K562 (cell line): ENCODE measurements around the gene ZNF593OS. TPM values are rescaled to one million over a fixed set of nuclear protein-coding genes. Genes with fewer than 3 reads are reported as not detected.
A peak's percentile ranks its signal among the peaks of the same experiment; 100 is the strongest.

Experiments
- ATAC-seq: fragments of 200-7000 bp; cut with Tn5 transposase; 3 replicates; pipeline ENCODE4 v1.9.1; 2020; ENCODE audit warnings: moderate library complexity
- BruUV-seq: library from RNA; stranded (reverse); fragments of 400-500 nt; replicated peaks from 2 replicates; lab custom pipeline; 2021; lab: Mats Ljungman, UMichigan
- CTCF ChIA-PET: fragments of 300-600 bp; formaldehyde crosslinking; extraction: SDS; loops from one replicate; lab custom pipeline; 2021; ENCODE audit warnings: low intra/inter-chr PET ratio; lab: Yijun Ruan, JAX
- POLR2A ChIA-PET: fragments of 300-600, 350-650 bp; sonication (Branson Sonifier 250); formaldehyde crosslinking; extraction: SDS; loops from one replicate; lab custom pipeline; 2021; ENCODE audit warnings: antibody characterized with exemption, inconsistent platforms; lab: Yijun Ruan, JAX
- DNase-seq, 4 experiments: peaks; one replicate each; pipeline versions ENCODE4 v3.0.0 to v3.0.0-alpha.2; 2011 to 2018; ENCODE audit warnings: low spot score in 3 of 4, mixed read lengths in 3 of 4; ENCODE audit errors: extremely low read depth in 1 of 4
- FAIRE-seq: peaks from 2 replicates; lab custom pipeline; 2011; peaks lifted over from hg19 to GRCh38; lab: Jason Lieb, UNC
- H2AFZ ChIP-seq: 2 replicates; pipeline ENCODE4 v1.6.0; 2011; ENCODE audit warnings: low read depth, low read length, control low read depth, inconsistent platforms
- H3K27ac ChIP-seq: fragments of 200-600 bp; 3 replicates; pipeline ENCODE4 v1.8.0; 2011; ENCODE audit warnings: low read depth, mild to moderate bottlenecking, control low read depth, inconsistent platforms, low read length, moderate library complexity, mixed read lengths; ENCODE audit errors: extremely low read depth
- H3K27me3 ChIP-seq, 2 experiments: fragments of 300-600 bp in 1 of 2; 2 replicates in 1 of 2; 3 replicates in 1 of 2; pipeline versions ENCODE4 v1.6.0 to v1.8.0; 2011; ENCODE audit warnings: inconsistent platforms in 2 of 2, low read length in 2 of 2, mild to moderate bottlenecking in 1 of 2, mixed read lengths in 1 of 2, moderate library complexity in 1 of 2; ENCODE audit not compliant: control insufficient read depth in 2 of 2, insufficient read depth in 2 of 2
- H3K36me3 ChIP-seq: fragments of 300-600 bp; 3 replicates; pipeline ENCODE4 v1.8.0; 2011; ENCODE audit warnings: mild to moderate bottlenecking, low read length, inconsistent platforms; ENCODE audit not compliant: control insufficient read depth, insufficient read depth
- H3K4me1 ChIP-seq, 2 experiments: fragments of 200-600 bp in 1 of 2; replicated peaks in 1 of 2; 2 replicates in 1 of 2; 3 replicates in 1 of 2; pipeline versions ENCODE4 v1.5.1 to v1.8.0; 2011; ENCODE audit warnings: inconsistent platforms in 2 of 2, low read length in 2 of 2, mild to moderate bottlenecking in 1 of 2, mixed read lengths in 1 of 2, moderate library complexity in 1 of 2; ENCODE audit not compliant: control insufficient read depth in 2 of 2, insufficient read depth in 2 of 2
- H3K4me2 ChIP-seq: 2 replicates; pipeline ENCODE4 v1.6.1; 2011; ENCODE audit warnings: low read length, control low read depth, inconsistent platforms, mixed read lengths; ENCODE audit not compliant: insufficient read depth
- H3K4me3 ChIP-seq: fragments of 200-600 bp; sonication (generic), shearing (Covaris generic); 2 replicates; pipeline ENCODE4 v1.5.1; 2016; ENCODE audit warnings: control low read depth, inconsistent platforms
- H3K79me2 ChIP-seq: fragments of 200-600 bp; 3 replicates; pipeline ENCODE4 v1.8.0; 2011; ENCODE audit warnings: low read length, inconsistent platforms; ENCODE audit not compliant: control insufficient read depth, insufficient read depth
- H3K9ac ChIP-seq, 2 experiments: 2 replicates each; pipeline versions ENCODE4 v1.6.0 to v1.6.1; 2011; ENCODE audit warnings: low read depth in 2 of 2, low read length in 2 of 2, control low read depth in 1 of 2, inconsistent platforms in 1 of 2, mild to moderate bottlenecking in 1 of 2, mixed read lengths in 1 of 2; ENCODE audit not compliant: insufficient read depth in 1 of 2
- H3K9me1 ChIP-seq: one replicate; pipeline ENCODE4 v1.6.0; 2011; ENCODE audit warnings: inconsistent platforms, mild to moderate bottlenecking, low read length, moderate library complexity; ENCODE audit not compliant: control insufficient read depth, insufficient read depth
- H3K9me3 ChIP-seq: replicated peaks from 2 replicates; pipeline ENCODE4 v1.5.1; 2011; ENCODE audit warnings: low read depth, low read length, inconsistent platforms; ENCODE audit not compliant: control insufficient read depth, insufficient read depth
- H4K20me1 ChIP-seq: replicated peaks from 2 replicates; pipeline ENCODE4 v1.6.1; 2011; ENCODE audit warnings: low read length, inconsistent platforms, mixed read lengths; ENCODE audit not compliant: control insufficient read depth, insufficient read depth
- BDP1 ChIP-seq: IDR thresholded peaks from 3 replicates; pipeline ENCODE4 v1.6.1; 2011; ENCODE audit not compliant: insufficient read length, insufficient read depth
- CEBPG ChIP-seq, 3 experiments: fragments of 200-800 bp in 1 of 3; sonication (Bioruptor generic) in 1 of 3; sonication (generic) in 1 of 3; formaldehyde crosslinking in 1 of 3; IDR thresholded peaks in 2 of 3; conservative IDR thresholded peaks in 1 of 3; 2 replicates each; pipeline versions ENCODE4 v1.6.1 to v1.8.0; 2016 to 2022; ENCODE audit warnings: missing compliant biosample characterization in 2 of 3, missing genetic modification characterization in 2 of 3, mild to moderate bottlenecking in 1 of 3, missing genetic modification reagents in 1 of 3
- ELF4 ChIP-seq: fragments of 450-650 bp; formaldehyde crosslinking; IDR thresholded peaks from 2 replicates; pipeline ENCODE4 v1.4.0; 2022; ENCODE audit warnings: missing genetic modification characterization
- FOS ChIP-seq: IDR thresholded peaks from 3 replicates; pipeline ENCODE4 v1.6.1; 2011; ENCODE audit not compliant: insufficient read length; ENCODE audit errors: extremely low read depth
- KAT7 ChIP-seq: sonication (generic); formaldehyde crosslinking; IDR thresholded peaks from 2 replicates; pipeline ENCODE4 v1.8.0; 2022; ENCODE audit warnings: missing genetic modification reagents, mild to moderate bottlenecking, borderline replicate concordance
- KHSRP ChIP-seq: fragments of 450-650 bp; IDR thresholded peaks from 2 replicates; pipeline ENCODE4 v1.6.1; 2017
- KLF1 ChIP-seq: fragments of 450-650 bp; IDR thresholded peaks from 2 replicates; pipeline ENCODE4 v1.6.1; 2016; ENCODE audit warnings: missing genetic modification characterization, missing compliant biosample characterization
- LARP7 ChIP-seq: fragments of 450-650 bp; IDR thresholded peaks from 2 replicates; pipeline ENCODE4 v1.6.1; 2016
- LCOR ChIP-seq: sonication (generic); formaldehyde crosslinking; IDR thresholded peaks from 2 replicates; pipeline ENCODE4 v1.8.0; 2022; ENCODE audit warnings: mild to moderate bottlenecking, missing genetic modification reagents
- MYBL2 ChIP-seq, 2 experiments: fragments of 450-650 bp in 1 of 2; sonication (generic) in 1 of 2; formaldehyde crosslinking in 1 of 2; IDR thresholded peaks; 2 replicates each; pipeline versions ENCODE4 v1.6.1 to v1.8.1; 2017 to 2022; ENCODE audit warnings: borderline replicate concordance in 1 of 2, inconsistent platforms in 1 of 2, low read depth in 1 of 2, mild to moderate bottlenecking in 1 of 2, missing genetic modification reagents in 1 of 2, moderate library complexity in 1 of 2
- NR2C2 ChIP-seq, 2 experiments: fragments of 200-800 bp in 1 of 2; sonication (Bioruptor generic) in 1 of 2; sonication (generic) in 1 of 2; formaldehyde crosslinking in 1 of 2; IDR thresholded peaks; 2 replicates each; pipeline versions ENCODE4 v1.6.1 to v1.8.0; 2016 to 2022; ENCODE audit warnings: mild to moderate bottlenecking in 1 of 2, missing compliant biosample characterization in 1 of 2, missing genetic modification characterization in 1 of 2, missing genetic modification reagents in 1 of 2
- POLR3A ChIP-seq: IDR thresholded peaks from 2 replicates; pipeline ENCODE4 v1.6.1; 2011; ENCODE audit warnings: borderline replicate concordance, mild to moderate bottlenecking, moderate library complexity; ENCODE audit not compliant: insufficient read length, insufficient read depth; ENCODE audit errors: extremely low read depth
- PPARD ChIP-seq: fragments of 250-450 bp; sonication (Bioruptor Pico); IDR thresholded peaks from 2 replicates; pipeline ENCODE4 v1.8.0; 2022; ENCODE audit warnings: inconsistent platforms, mild to moderate bottlenecking, moderate library complexity
- PTTG1 ChIP-seq: fragments of 450-650 bp; IDR thresholded peaks from 2 replicates; pipeline ENCODE4 v1.6.1; 2016; ENCODE audit warnings: low read depth, mild to moderate bottlenecking, missing genetic modification characterization, missing compliant biosample characterization
- SAFB2 ChIP-seq: fragments of 200-400 bp; formaldehyde crosslinking; IDR thresholded peaks from 2 replicates; pipeline ENCODE4 v1.6.1; 2018; ENCODE audit warnings: borderline replicate concordance, low read length, low read depth, moderate library complexity; ENCODE audit not compliant: severe bottlenecking
- SMARCE1 ChIP-seq: fragments of 450-650 bp; IDR thresholded peaks from 2 replicates; pipeline ENCODE4 v1.7.1; 2016; ENCODE audit warnings: mild to moderate bottlenecking
- SMC3 ChIP-seq: conservative IDR thresholded peaks from 2 replicates; pipeline ENCODE4 v1.6.1; 2011; ENCODE audit warnings: low read depth, low read length, improper control_type of control experiment; ENCODE audit not compliant: insufficient read depth
- ZBTB12 ChIP-seq: fragments of 250-450 bp; sonication (Bioruptor Pico); IDR thresholded peaks from 2 replicates; pipeline ENCODE4 v1.4.0; 2020
- ZNF143 ChIP-seq: sonication (generic); formaldehyde crosslinking; IDR thresholded peaks from 2 replicates; pipeline ENCODE4 v1.9.0; 2022; ENCODE audit warnings: mild to moderate bottlenecking, missing genetic modification reagents
- ZNF217 ChIP-seq: sonication (generic); formaldehyde crosslinking; IDR thresholded peaks from 2 replicates; pipeline ENCODE4 v1.8.0; 2022; ENCODE audit warnings: mild to moderate bottlenecking, missing genetic modification reagents
- WGBS: fragments of 100-300 bp; shearing (Covaris generic); methylation state at CpG from one replicate; pipeline ENCODE4 v1.1.6; 2016; ENCODE audit warnings: low coverage, mixed read lengths; ENCODE audit not compliant: insufficient coverage; ENCODE audit errors: missing lambda C conversion rate; 5-methylcytosine and 5-hydroxymethylcytosine counted together
- in situ Hi-C: fragments of 300-500 bp; cut with MboI; formaldehyde crosslinking; loops from 4 replicates; pipeline ENCODE4 v1.15.0; 2018; ENCODE audit warnings: inconsistent platforms, mixed read lengths
- intact Hi-C: fragments of 100-400 bp; cut with micrococcal nuclease; formaldehyde crosslinking; loops from 2 replicates; pipeline ENCODE4 v1.14.2; 2022
- polyA plus RNA-seq, 8 experiments: library from polyadenylated mRNA; depleted of rRNA in 4 of 8; stranded (reverse) in 5 of 8; unstranded in 3 of 8; fragments of >200 nt; fragmentation: Nextera tagmentation in 2 of 8; fragmentation: Illumina TruSeq in 1 of 8; extraction: Ambion mirVana in 2 of 8; extraction: Trizol in 1 of 8; gene quantifications; 2 replicates each; pipeline versions ENCODE4 v1.2.1 to v1.2.3, GENCODE V29; 2011 to 2014; ENCODE audit warnings: inconsistent platforms in 1 of 8, missing spikeins in 1 of 8
- total RNA-seq, 7 experiments: library from RNA; depleted of rRNA in 6 of 7; stranded (reverse); fragments of >200 nt in 6 of 7; fragmentation: Illumina TruSeq in 2 of 7; extraction: Trizol in 2 of 7; gene quantifications; 2 replicates each; pipeline versions ENCODE4 v1.2.1 to v1.2.3, GENCODE V29; 2011 to 2021; ENCODE audit warnings: low replicate concordance in 1 of 7

Gene ZNF593OS
- total and polyA plus RNA-seq, 9 of the 15 experiments (the other 6 are each of a cell fraction or from before 2014, with no cell fraction given), result 0.24 to 0.27 TPM; not detected in 7

DNA sequence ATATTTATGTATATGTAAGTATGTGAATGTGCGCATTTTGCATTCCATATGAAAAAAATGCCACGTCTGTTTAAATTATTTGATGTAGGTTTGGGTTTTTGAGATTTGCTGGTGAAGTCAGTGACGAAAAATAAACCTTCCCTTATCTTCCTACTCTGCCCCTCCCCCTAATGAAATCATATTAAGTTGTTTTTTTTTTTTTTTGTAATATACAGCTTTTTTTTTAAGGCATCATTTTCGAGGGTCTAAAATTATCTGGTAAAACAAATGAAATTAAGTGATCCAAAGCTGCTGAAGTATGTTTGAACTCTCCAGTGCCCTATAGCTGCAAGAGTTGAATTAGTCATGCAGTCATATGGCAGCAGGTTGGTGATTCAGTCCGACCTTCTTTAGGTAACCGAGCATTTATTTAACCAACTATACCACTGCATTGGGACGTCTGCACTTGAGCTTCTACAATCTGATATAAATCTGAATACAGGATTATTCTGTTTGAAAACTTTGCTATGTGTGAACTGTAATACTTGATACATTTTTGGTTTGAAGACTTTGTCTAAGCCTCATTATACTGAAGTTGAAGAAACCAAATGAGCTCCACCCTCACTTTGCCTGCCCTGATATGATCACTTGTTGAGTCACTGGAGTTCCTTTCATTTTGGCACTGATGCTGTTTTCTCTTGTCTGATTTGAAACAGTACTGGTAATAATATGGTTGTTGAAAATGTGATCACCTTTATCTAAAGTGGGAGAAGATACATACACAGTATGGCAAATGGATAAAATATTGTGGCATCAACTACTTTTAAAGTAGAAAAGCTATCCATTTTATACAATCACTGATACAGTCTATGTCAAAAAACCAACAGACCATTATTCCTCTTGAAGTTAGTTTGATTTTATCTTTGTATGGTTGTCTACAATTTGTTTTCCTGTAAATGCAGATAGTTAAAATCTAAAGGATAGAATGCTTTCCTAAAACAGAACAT lies 48.4 kb downstream of the ZNF593OS start:
- ChIA-PET POLR2A (interaction anchor here (0.7 to 13.3 kb wide), 14 partner anchors 9 to 228 kb away, joined by 3 to 237 read pairs (median 3); partner anchors contain the start of genes EXTL1 and PDIK1L), CTCF (interaction anchor here (0.5 to 0.6 kb wide), 2 partner anchors 19 to 522 kb away, joined by 3 to 7 read pairs; no protein-coding TSS in a partner anchor)
- no peaks in the 10 kb centered on the region for H3K9me3 ChIP-seq
- WGBS, result 18% methylated on average over 7 of the region's 7 CpGs
- H3K4me1 ChIP-seq, result peaks cover 21 to 66% of the 10 kb centered on the region in 2 experiments
- H3K27ac ChIP-seq, result peak overlapping the region; percentile 99
- H3K36me3 ChIP-seq, result peaks cover 55% of the 10 kb centered on the region
- no peak overlapping the region for H3K4me3 ChIP-seq
- H4K20me1 ChIP-seq, result no peaks in the 10 kb centered on the region
- H3K9ac ChIP-seq, result peak overlapping the region in 1 of 2 experiments; percentile 97; a peak in 2 of 4 replicates
- H3K4me2 ChIP-seq, result peak overlapping the region; percentile 68
- FAIRE-seq, result peak; percentile 78
- no TSS peak for BruUV-seq
- in situ Hi-C loops (no loop called here), intact Hi-C loops (no loop called here)
- peak overlapping the region; percentile 63 for H2AFZ ChIP-seq
- peak; percentile 57 for ATAC-seq
- no peaks in the 10 kb centered on the region for H3K9me1 ChIP-seq
- peaks cover 81% of the 10 kb centered on the region for H3K79me2 ChIP-seq
- peak in 3 of 4 experiments; percentile 37 to 82 (median 70) for DNase-seq
- no peaks in the 10 kb centered on the region for H3K27me3 ChIP-seq
- TF ChIP-seq LCOR, result no peak
- no peak for TF ChIP-seq KHSRP
- no peak for TF ChIP-seq POLR3A
- no peak for TF ChIP-seq SAFB2
- no peak for TF ChIP-seq ZNF217 (CRISPR knock-in tag)
- TF ChIP-seq ZNF143, result no peak
- no peak for TF ChIP-seq LARP7
- no peak for TF ChIP-seq ZBTB12
- no peak for TF ChIP-seq SMC3
- TF ChIP-seq BDP1, result no peak
- TF ChIP-seq MYBL2 (IDR thresholded peaks at IDR 0.05; ENCODE audit: low read depth), result no peak; the same call in 1 of the 2 replicates
- no peak for TF ChIP-seq MYBL2 (CRISPR knock-in tag; IDR thresholded peaks at IDR 0.05; ENCODE audit: borderline replicate concordance)
- no peak for TF ChIP-seq PPARD
- no peak for TF ChIP-seq ELF4
- TF ChIP-seq NR2C2 (CRISPR knock-in tag; IDR thresholded peaks at IDR 0.05), result no peak
- peak; percentile 75 for TF ChIP-seq NR2C2 (tag; IDR thresholded peaks at IDR 0.05)
- TF ChIP-seq KLF1, result no peak
- no peak for TF ChIP-seq FOS
- peak; percentile 92 for TF ChIP-seq SMARCE1
- no peak for TF ChIP-seq KAT7
- TF ChIP-seq PTTG1, result no peak
- TF ChIP-seq CEBPG (CRISPR knock-in tag; IDR thresholded peaks at IDR 0.05), result no peak
- no peak for TF ChIP-seq CEBPG (tag; conservative IDR thresholded peaks at IDR 0.05 in 1 of 2, IDR thresholded peaks at IDR 0.05 in 1 of 2)
